GM12891 (cell line): Measurements from ENCODE around the gene NCKAP5L.

Experiments used
- POLR2A ChIP-seq: IDR thresholded peaks from 2 replicates; pipeline ENCODE4 v1.6.1; 2011; ENCODE audit warnings: low read depth, low read length, control low read depth
- POLR2AphosphoS5 ChIP-seq: IDR thresholded peaks from 2 replicates; pipeline ENCODE4 v1.6.1; 2011; ENCODE audit warnings: low read depth, low read length, control low read depth
- POU2F2 ChIP-seq: IDR thresholded peaks from 2 replicates; pipeline ENCODE4 v1.6.1; 2011; ENCODE audit warnings: low read depth, mild to moderate bottlenecking, control low read depth, low read length, moderate library complexity
- TAF1 ChIP-seq: IDR thresholded peaks from 2 replicates; pipeline ENCODE4 v1.6.1; 2011; ENCODE audit warnings: low read depth, low read length, control low read depth

GRCh38 chr12:49794811-49795653 lies 33.2 kb downstream of the NCKAP5L start:
- TF ChIP-seq POLR2AphosphoS5 (0 out of 2 replicates have a peak, but pooled peaks have one; percentile 8), POLR2A (no peak), TAF1 (no peak), POU2F2 (no peak)
